Skeletal muscle tissue (tissue), 4 donors: Measurements from ENCODE around the gene LRP2. TPM values are rescaled to one million over a fixed set of nuclear protein-coding genes. Genes with fewer than 3 reads are reported as not detected.

Source experiments
- H3K27ac ChIP-seq: one replicate; pipeline ENCODE4 v1.7.0; 2013; ENCODE audit warnings: mild to moderate bottlenecking, low read depth, low read length, inconsistent platforms
- H3K27me3 ChIP-seq, 3 donors: one replicate each; pipeline ENCODE4 v1.7.0; 2013; ENCODE audit warnings: low read length in 3 of 3; ENCODE audit not compliant: control insufficient read depth in 3 of 3, insufficient read depth in 3 of 3
- H3K36me3 ChIP-seq, 3 donors: one replicate each; pipeline ENCODE4 v1.7.0; 2013; ENCODE audit warnings: low read length in 3 of 3; ENCODE audit not compliant: control insufficient read depth in 3 of 3, insufficient read depth in 3 of 3
- H3K4me1 ChIP-seq, 3 donors: one replicate each; pipeline ENCODE4 v1.7.0; 2013; ENCODE audit warnings: low read length in 3 of 3, mild to moderate bottlenecking in 3 of 3; ENCODE audit not compliant: control insufficient read depth in 3 of 3, insufficient read depth in 3 of 3
- H3K4me3 ChIP-seq, 3 donors: one replicate each; pipeline ENCODE4 v1.7.0; 2013; ENCODE audit warnings: low read length in 3 of 3
- H3K9ac ChIP-seq, 3 donors: one replicate each; pipeline ENCODE4 v1.7.0; 2013; ENCODE audit warnings: low read length in 3 of 3, mild to moderate bottlenecking in 3 of 3, moderate library complexity in 2 of 3, low read depth in 1 of 3
- H3K9me3 ChIP-seq, 3 donors: one replicate each; pipeline ENCODE4 v1.7.0; 2013; ENCODE audit warnings: low read length in 3 of 3; ENCODE audit not compliant: control insufficient read depth in 3 of 3
- total RNA-seq: library from RNA; depleted of rRNA; stranded (reverse); fragments of >200 nt; gene quantifications from one replicate; pipeline ENCODE4 v1.2.3, GENCODE V29; 2014
- donor health status: Osteomylitis.

The LRP2 gene
- total RNA-seq, 1 donor from 2014 or later = under 0.01 TPM

GRCh38 chr2:169303579-169304305, 58.6 kb downstream of the LRP2 start:
- H3K4me1 ChIP-seq = no peaks in the 10 kb centered on the region
- H3K4me3 ChIP-seq = no peak overlapping the region
- no peaks in the 10 kb centered on the region for H3K9me3 ChIP-seq
- no peaks in the 10 kb centered on the region for H3K27me3 ChIP-seq
- H3K27ac ChIP-seq = no peak overlapping the region
- no peaks in the 10 kb centered on the region for H3K36me3 ChIP-seq
- no peak overlapping the region for H3K9ac ChIP-seq

DNA sequence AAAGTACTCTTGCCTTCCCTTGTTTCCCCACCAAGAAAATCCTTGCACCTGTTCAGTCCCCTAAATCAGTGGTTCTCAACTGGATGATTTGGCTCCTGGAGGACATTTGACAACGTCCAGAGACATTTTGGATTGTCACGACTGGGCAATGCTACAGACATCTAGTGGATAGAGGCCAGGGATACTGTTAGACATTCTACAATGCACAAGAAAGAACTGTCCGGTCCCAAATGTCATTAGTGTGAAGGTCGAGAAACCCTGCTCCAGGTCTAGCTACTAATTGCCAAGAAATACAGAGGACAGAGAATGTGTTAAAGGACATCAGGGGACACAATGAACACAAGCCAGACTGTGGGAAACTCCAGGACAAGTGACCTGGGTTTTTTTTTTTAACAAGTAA, 60.0 kb downstream of the LRP2 start:
- H3K36me3 ChIP-seq = no peaks in the 10 kb centered on the region
- H3K27me3 ChIP-seq = no peaks in the 10 kb centered on the region
- H3K4me1 ChIP-seq = no peaks in the 10 kb centered on the region
- no peak overlapping the region for H3K27ac ChIP-seq
- no peaks in the 10 kb centered on the region for H3K9me3 ChIP-seq
- H3K9ac ChIP-seq = no peak overlapping the region
- H3K4me3 ChIP-seq = no peak overlapping the region

DNA sequence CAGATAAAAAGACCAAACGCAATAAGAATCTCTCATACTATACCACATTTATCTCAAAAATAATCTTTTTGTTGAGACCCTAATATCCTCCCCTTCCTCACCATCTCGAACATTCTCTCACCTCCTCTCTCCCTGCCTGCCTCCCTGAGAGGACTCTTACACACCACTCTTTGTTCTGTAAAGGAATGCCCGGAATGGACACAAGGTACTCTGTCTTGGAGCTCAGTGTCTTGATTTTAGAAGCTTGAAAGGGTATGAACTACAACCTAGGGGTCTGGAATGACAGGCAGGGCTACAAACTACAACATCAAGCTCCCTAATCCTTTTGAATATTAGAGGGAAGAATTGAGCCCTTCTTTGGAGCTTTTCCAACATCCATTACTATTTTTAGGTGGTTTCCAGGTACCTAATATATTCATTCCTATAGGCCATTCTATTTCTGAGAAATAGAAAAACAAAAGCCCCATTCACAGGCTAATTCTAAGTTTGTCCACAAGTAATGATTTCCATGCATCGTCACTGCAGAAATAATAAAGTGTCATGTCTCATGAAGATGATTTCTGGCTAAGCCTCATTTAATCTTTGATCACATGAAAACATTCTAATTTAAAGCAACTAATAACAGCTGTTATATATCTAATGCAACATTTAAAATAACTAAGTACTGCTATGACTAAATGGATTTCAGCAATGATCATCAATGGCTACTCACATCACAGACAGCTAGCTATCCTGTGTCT, 60.6 kb downstream of the LRP2 start:
- Histone ChIP-seq H3K27me3 (no peaks in the 10 kb centered on the region), H3K4me3 (no peak overlapping the region), H3K36me3 (no peaks in the 10 kb centered on the region), H3K4me1 (no peaks in the 10 kb centered on the region), H3K9me3 (no peaks in the 10 kb centered on the region), H3K9ac (no peak overlapping the region), H3K27ac (no peak overlapping the region)

- H3K9ac ChIP-seq = no peak overlapping the region
- H3K9me3 ChIP-seq = no peaks in the 10 kb centered on the region
- no peaks in the 10 kb centered on the region for H3K27me3 ChIP-seq
- H3K4me3 ChIP-seq = no peak overlapping the region
- H3K27ac ChIP-seq = no peak overlapping the region
- no peaks in the 10 kb centered on the region for H3K4me1 ChIP-seq
- H3K36me3 ChIP-seq = no peaks in the 10 kb centered on the region
Observed at GRCh38 chr2:169300636-169301530, 61.5 kb downstream of the LRP2 start.

GRCh38 chr2:169298007-169298406, 64.3 kb downstream of the LRP2 start:
- Histone ChIP-seq H3K9ac (no peak overlapping the region), H3K27me3 (no peaks in the 10 kb centered on the region), H3K4me3 (no peak overlapping the region), H3K4me1 (no peaks in the 10 kb centered on the region), H3K36me3 (no peaks in the 10 kb centered on the region), H3K27ac (no peak overlapping the region), H3K9me3 (no peaks in the 10 kb centered on the region)

GRCh38 chr2:169294001-169294675, 68.2 kb downstream of the LRP2 start:
- Histone ChIP-seq H3K36me3 (no peaks in the 10 kb centered on the region), H3K4me1 (no peaks in the 10 kb centered on the region), H3K27ac (no peak overlapping the region), H3K9ac (no peak overlapping the region), H3K27me3 (no peaks in the 10 kb centered on the region), H3K4me3 (no peak overlapping the region), H3K9me3 (no peaks in the 10 kb centered on the region)

- no peak overlapping the region for H3K27ac ChIP-seq
- H3K9me3 ChIP-seq = no peaks in the 10 kb centered on the region
- no peaks in the 10 kb centered on the region for H3K36me3 ChIP-seq
- no peaks in the 10 kb centered on the region for H3K4me1 ChIP-seq
- H3K9ac ChIP-seq = no peak overlapping the region
- no peak overlapping the region for H3K4me3 ChIP-seq
- H3K27me3 ChIP-seq = no peaks in the 10 kb centered on the region
Observed at GRCh38 chr2:169291517-169291916, 70.8 kb downstream of the LRP2 start.

GRCh38 chr2:169290433-169290832, 71.9 kb downstream of the LRP2 start:
- Histone ChIP-seq H3K36me3 (no peaks in the 10 kb centered on the region), H3K9ac (no peak overlapping the region), H3K4me1 (no peaks in the 10 kb centered on the region), H3K27ac (no peak overlapping the region), H3K9me3 (no peaks in the 10 kb centered on the region), H3K27me3 (no peaks in the 10 kb centered on the region), H3K4me3 (no peak overlapping the region)

- no peaks in the 10 kb centered on the region for H3K9me3 ChIP-seq
- H3K9ac ChIP-seq = no peak overlapping the region
- H3K4me3 ChIP-seq = no peak overlapping the region
- no peaks in the 10 kb centered on the region for H3K36me3 ChIP-seq
- H3K4me1 ChIP-seq = no peaks in the 10 kb centered on the region
- no peak overlapping the region for H3K27ac ChIP-seq
- H3K27me3 ChIP-seq = no peaks in the 10 kb centered on the region
Observed at GRCh38 chr2:169287666-169288065, 74.7 kb downstream of the LRP2 start.
